BJ (cell line): ENCODE data around the gene CEP170B. TPM values are rescaled to one million over a fixed set of nuclear protein-coding genes. Genes with fewer than 3 reads are reported as not detected.

ENCODE experiments used
- CTCF ChIA-PET: fragments of 350-600 bp; formaldehyde crosslinking; extraction: SDS; loops from one replicate; lab custom pipeline; 2021; ENCODE audit warnings: antibody characterized with exemption, inconsistent platforms; lab: Yijun Ruan, JAX
- POLR2A ChIA-PET: fragments of 300-600 bp; sonication (Branson Sonifier 250); formaldehyde crosslinking; extraction: SDS; loops from one replicate; lab custom pipeline; 2021; ENCODE audit warnings: antibody characterized with exemption; lab: Charles Lee
- DNase-seq: peaks from one replicate; pipeline ENCODE4 v3.0.0-alpha.2; 2011; ENCODE audit warnings: low read depth
- H3K27me3 ChIP-seq: 2 replicates; pipeline ENCODE4 v1.6.0; 2011; ENCODE audit warnings: low read length; ENCODE audit not compliant: control insufficient read depth, insufficient read depth
- H3K36me3 ChIP-seq: 2 replicates; pipeline ENCODE4 v1.5.1; 2011; ENCODE audit warnings: low read length; ENCODE audit not compliant: control insufficient read depth, insufficient read depth
- H3K4me3 ChIP-seq: 2 replicates; pipeline ENCODE4 v1.5.1; 2011; ENCODE audit warnings: low read depth, mild to moderate bottlenecking, control low read depth, low read length
- polyA plus RNA-seq: library from polyadenylated mRNA; depleted of rRNA; stranded (reverse); fragments of >200 nt; gene quantifications from 2 replicates; pipeline ENCODE4 v1.2.3, GENCODE V29; 2011
- TF ChIP-seq, protein P1 (sequence below): IDR thresholded peaks from 2 replicates; pipeline ENCODE4 v1.5.1; 2011; ENCODE audit warnings: low read depth, mild to moderate bottlenecking, control low read depth, inconsistent platforms, low read length, moderate library complexity; ENCODE audit not compliant: insufficient read depth

The CEP170B gene
- polyA plus RNA-seq, 1 experiment: 8.0 TPM

DNA sequence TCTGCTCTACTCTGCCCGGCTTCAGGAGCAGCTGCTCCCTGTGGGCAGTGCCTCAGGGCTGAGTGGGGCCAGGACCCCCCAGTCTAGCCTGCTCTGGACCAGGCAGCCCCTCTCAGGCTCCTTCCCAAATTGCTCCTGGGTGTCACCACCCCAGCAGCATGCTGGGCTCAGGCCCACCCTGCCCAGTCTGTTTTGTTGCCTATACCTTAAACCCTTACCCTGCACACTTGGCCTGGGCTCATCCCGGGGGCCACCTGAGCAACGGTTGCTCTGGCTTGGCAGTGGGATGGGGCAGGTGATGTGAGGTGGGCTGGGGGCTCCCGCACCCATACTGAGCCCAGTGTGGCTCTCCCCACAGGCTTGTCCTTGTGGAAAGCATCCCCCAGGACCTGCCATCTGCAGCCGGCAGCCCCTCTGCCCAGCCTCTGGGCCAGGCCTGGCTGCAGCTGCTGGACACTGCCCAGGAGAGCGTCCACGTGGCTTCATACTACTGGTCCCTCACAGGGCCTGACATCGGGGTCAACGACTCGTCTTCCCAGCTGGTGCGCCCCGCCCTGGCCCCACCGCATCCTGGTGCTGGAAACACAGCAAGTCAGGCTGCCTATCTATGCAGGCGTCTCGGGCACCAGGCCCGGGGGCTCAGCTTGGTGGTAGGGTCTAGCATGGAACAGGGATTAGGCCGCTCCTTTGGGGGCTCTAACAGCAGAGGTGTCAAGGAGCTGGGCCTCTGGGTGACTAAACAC is 63.5 kb downstream of the CEP170B start:
- no peaks in the 10 kb centered on the region for H3K36me3 ChIP-seq

DNA sequence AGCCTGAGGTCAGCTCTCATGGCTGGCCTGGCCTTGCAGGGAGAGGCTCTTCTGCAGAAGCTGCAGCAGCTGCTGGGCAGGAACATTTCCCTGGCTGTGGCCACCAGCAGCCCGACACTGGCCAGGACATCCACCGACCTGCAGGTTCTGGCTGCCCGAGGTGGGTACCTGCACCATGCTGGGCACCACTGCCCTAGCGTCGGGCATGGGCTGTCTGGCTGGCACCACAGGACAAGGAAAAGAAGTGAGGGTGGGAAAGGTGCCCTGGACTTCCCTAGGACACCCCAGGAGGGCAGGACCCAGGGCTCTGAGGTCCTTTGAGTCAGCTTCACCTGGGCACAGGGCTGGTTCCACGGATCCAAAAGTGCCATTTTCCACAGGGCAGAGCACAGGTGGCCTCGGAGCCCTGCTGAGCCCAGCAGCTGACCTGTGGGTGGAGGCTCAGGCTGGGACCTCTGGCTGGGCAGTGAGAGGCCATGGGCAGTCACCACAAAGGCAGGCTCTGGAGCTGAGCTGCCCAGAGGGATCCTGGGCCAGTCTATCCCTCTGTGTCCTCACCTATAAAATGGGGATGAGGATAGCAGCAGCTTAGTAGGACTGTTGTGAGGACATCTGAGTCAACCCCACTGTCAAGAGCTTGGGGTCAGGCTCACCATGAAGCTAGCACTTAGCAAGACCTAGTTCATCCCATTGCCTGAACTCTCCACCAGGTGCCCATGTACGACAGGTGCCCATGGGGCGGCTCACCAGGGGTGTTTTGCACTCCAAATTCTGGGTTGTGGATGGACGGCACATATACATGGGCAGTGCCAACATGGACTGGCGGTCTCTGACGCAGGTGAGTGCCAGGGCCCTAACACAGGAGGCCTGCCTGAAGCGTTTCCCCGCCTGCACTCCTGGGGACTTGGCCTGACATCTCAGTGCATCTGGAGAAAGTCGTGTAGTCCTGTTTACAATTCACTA is 64.5 kb downstream of the CEP170B start:
- H3K36me3 ChIP-seq: no peaks in the 10 kb centered on the region
- no peak for DNase-seq
- TF ChIP-seq, protein P1, sequence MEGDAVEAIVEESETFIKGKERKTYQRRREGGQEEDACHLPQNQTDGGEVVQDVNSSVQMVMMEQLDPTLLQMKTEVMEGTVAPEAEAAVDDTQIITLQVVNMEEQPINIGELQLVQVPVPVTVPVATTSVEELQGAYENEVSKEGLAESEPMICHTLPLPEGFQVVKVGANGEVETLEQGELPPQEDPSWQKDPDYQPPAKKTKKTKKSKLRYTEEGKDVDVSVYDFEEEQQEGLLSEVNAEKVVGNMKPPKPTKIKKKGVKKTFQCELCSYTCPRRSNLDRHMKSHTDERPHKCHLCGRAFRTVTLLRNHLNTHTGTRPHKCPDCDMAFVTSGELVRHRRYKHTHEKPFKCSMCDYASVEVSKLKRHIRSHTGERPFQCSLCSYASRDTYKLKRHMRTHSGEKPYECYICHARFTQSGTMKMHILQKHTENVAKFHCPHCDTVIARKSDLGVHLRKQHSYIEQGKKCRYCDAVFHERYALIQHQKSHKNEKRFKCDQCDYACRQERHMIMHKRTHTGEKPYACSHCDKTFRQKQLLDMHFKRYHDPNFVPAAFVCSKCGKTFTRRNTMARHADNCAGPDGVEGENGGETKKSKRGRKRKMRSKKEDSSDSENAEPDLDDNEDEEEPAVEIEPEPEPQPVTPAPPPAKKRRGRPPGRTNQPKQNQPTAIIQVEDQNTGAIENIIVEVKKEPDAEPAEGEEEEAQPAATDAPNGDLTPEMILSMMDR: no peak
- H3K27me3 ChIP-seq: peaks cover 5% of the 10 kb centered on the region; the same call in 1 of the 2 replicates
- POLR2A ChIA-PET: no interaction called here
- CTCF ChIA-PET: interaction anchor here (0.6 to 2.5 kb wide), 4 partner anchors 10 to 115 kb away, joined by 3 to 6 read pairs (median 4); no protein-coding TSS in a partner anchor
- H3K4me3 ChIP-seq: no peak overlapping the region

More for the DNA sequence above, 63.5 kb downstream of the CEP170B start:
- TF ChIP-seq, protein P1: no peak
- CTCF ChIA-PET: interaction anchor here (0.6 to 2.5 kb wide), 5 partner anchors 11 to 116 kb away, joined by 3 to 6 read pairs (median 5); no protein-coding TSS in a partner anchor
- DNase-seq: no peak
- 0 out of 2 replicates have a peak, but pooled peaks cover 2% of the 10 kb centered on the region for H3K27me3 ChIP-seq
- POLR2A ChIA-PET: no interaction called here
- H3K4me3 ChIP-seq: no peak overlapping the region

DNA sequence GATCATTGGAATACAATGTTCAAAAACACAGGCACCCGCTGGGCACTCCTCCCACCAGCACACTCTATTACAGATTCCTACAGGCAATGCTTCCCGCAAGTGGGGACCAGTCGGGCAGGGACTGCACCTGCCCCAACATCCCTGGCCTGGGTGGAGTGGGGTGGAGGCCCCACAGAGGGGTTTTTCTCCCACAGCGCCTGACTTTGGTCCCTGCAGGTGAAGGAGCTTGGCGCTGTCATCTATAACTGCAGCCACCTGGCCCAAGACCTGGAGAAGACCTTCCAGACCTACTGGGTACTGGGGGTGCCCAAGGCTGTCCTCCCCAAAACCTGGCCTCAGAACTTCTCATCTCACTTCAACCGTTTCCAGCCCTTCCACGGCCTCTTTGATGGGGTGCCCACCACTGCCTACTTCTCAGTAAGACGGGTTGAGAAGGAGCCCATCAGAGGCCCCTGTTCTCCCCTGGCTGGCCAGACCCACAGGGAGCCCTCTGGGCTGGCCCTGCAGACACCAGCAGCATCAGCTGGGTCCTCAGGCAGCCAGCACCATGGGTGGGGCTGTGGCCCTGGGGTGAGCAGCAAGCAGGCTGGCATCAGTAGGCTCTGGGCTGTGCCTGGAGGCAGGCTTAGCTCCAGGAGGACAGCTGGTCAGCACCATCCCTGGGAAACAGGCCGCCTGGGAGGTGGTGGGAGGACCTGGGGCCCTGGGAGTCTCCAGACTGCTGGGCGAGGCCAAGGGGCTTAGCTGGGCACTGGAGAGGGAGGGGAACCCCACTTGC is 65.6 kb downstream of the CEP170B start:
- CTCF ChIA-PET: interaction anchor here (1.0 to 2.5 kb wide), 3 partner anchors 18 to 115 kb away, joined by 3 to 6 read pairs (median 6); no protein-coding TSS in a partner anchor
- POLR2A ChIA-PET: no interaction called here
- Histone ChIP-seq H3K4me3 (no peak overlapping the region), H3K36me3 (no peaks in the 10 kb centered on the region), H3K27me3 (peaks cover 5% of the 10 kb centered on the region; the same call in 1 of the 2 replicates)
- DNase-seq: no peak
- TF ChIP-seq, protein P1: no peak

DNA sequence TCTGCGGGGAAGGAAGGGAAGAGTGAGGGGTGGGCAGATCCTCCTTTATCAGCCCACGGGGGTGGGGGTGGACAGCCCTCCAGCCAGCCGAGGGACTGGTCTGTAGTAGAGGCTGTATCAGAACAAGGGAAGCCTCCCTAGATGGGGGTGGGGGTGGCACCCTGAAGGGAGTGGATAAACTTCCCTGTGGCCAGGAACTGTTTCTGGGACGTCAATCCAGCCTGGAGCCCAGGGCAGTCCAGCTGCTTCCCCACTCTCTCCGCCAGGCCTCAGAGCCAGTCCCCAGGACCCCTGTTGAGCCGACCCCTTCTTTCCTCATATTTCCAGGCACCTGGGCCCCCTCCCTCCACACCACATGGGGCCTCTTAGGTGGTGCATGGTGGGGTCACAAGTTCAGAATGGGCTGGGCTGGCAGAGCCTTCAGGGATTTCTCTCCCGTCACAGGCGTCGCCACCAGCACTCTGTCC is 66.3 kb downstream of the CEP170B start:
- H3K36me3 ChIP-seq: no peaks in the 10 kb centered on the region
- peaks cover 5% of the 10 kb centered on the region; the same call in 1 of the 2 replicates for H3K27me3 ChIP-seq
- CTCF ChIA-PET: interaction anchor here (2.0 kb wide), 1 partner anchor 114 kb away, joined by 6 read pairs; no protein-coding TSS in a partner anchor
- DNase-seq: no peak
- H3K4me3 ChIP-seq: no peak overlapping the region
- TF ChIP-seq, protein P1: no peak
- POLR2A ChIA-PET: no interaction called here
